Measurements from ENCODE around the gene APOBEC3G.
"Not testable (repeated sequence)": the region's sequence is repeated elsewhere in the genome, so short reads cannot be mapped to it uniquely, and the experiment has no call there.

Gene APOBEC3G

GRCh38 chr22:39068033-39068785 is 8.9 kb upstream of the APOBEC3G start:
- DNase-seq, result no peak

- DNase-seq, result no peak
Observed at GRCh38 chr22:39070186-39070585, 6.9 kb upstream of the APOBEC3G start.

- not testable (repeated sequence) for DNase-seq
Observed at GRCh38 chr22:39072581-39072981, 4.5 kb upstream of the APOBEC3G start.

GRCh38 chr22:39073981-39074380 is 3.1 kb upstream of the APOBEC3G start:
- DNase-seq, result peak; percentile 13

GRCh38 chr22:39076155-39077025 is 685 bp upstream of the APOBEC3G start:
- not testable (repeated sequence) for DNase-seq

GRCh38 chr22:39077912-39078311 is 837 bp downstream of the APOBEC3G start:
- not testable (repeated sequence) for DNase-seq

GRCh38 chr22:39078329-39078728 is 1.3 kb downstream of the APOBEC3G start:
- DNase-seq, result no peak

GRCh38 chr22:39079054-39079637 is 2.1 kb downstream of the APOBEC3G start:
- DNase-seq, result not testable (repeated sequence)

GRCh38 chr22:39080052-39080762 is 3.1 kb downstream of the APOBEC3G start:
- DNase-seq, result no peak

GRCh38 chr22:39081016-39081415 is 3.9 kb downstream of the APOBEC3G start:
- no peak for DNase-seq

GRCh38 chr22:39081598-39081997 is 4.5 kb downstream of the APOBEC3G start:
- no peak for DNase-seq

- DNase-seq, result no peak
Observed at GRCh38 chr22:39083212-39084165, 6.4 kb downstream of the APOBEC3G start.

- DNase-seq, result no peak
Observed at GRCh38 chr22:39084666-39085065, 7.6 kb downstream of the APOBEC3G start.

- no peak for DNase-seq
Observed at GRCh38 chr22:39087098-39087497, 10.0 kb downstream of the APOBEC3G start.

GRCh38 chr22:39087881-39088684 is 11.0 kb downstream of the APOBEC3G start:
- DNase-seq, result no peak

- no peak for DNase-seq
Observed at GRCh38 chr22:39088685-39089032, 11.6 kb downstream of the APOBEC3G start.

- no peak for DNase-seq
Observed at GRCh38 chr22:39089928-39090327, 12.9 kb downstream of the APOBEC3G start.

GRCh38 chr22:39090426-39091064 is 13.5 kb downstream of the APOBEC3G start:
- no peak for DNase-seq

- no peak for DNase-seq
Observed at GRCh38 chr22:39091126-39092081, 14.3 kb downstream of the APOBEC3G start.
